Left renal pelvis (tissue), 4 donors: ENCODE results near the gene DNM1. TPM values are rescaled to one million over a fixed set of nuclear protein-coding genes. Genes with fewer than 3 reads are reported as not detected.

Source experiments
- DNase-seq, 4 donors: peaks; one replicate each; pipeline ENCODE4 v3.0.0-alpha.2; 2013; ENCODE audit warnings: low read depth in 4 of 4, low spot score in 3 of 4
- polyA plus RNA-seq, 4 donors: library from polyadenylated mRNA; unstranded; fragments of 120-200 nt; gene quantifications; one replicate each; pipeline ENCODE4 v1.2.1, GENCODE V29; 2013; ENCODE audit not compliant: insufficient read length in 4 of 4

DNM1 gene
- polyA plus RNA-seq, 4 donors = 47.8 to 204 (median 102) TPM

- DNase-seq = no peak
These were observed 750 bp downstream of the DNM1 start for GRCh38 chr9:128203707-128204551.

DNA sequence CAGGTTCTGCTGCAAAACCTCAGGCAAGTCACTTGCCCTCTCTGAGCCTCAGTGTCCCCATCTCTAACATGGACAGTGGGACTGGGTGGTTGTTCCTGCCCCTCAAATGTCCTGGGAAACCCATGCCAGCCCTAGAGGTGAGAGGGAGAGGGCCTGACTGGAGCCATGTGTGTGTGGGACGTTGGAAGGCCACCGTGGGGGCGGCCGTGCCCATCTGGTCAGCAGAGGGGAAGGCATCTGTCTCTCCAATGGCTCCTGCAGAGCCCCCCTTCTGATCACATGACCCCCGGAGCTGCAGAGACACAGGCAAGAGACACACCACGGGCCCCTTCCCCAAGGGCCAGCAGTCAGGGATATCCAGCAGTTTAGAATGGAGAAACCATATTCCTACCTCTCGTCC is 1.7 kb downstream of the DNM1 start:
- DNase-seq = no peak

GRCh38 chr9:128205296-128205944 is 2.2 kb downstream of the DNM1 start:
- no peak for DNase-seq

- no peak for DNase-seq
These were observed 3.3 kb downstream of the DNM1 start for GRCh38 chr9:128206484-128206883.

GRCh38 chr9:128206916-128207910 is 4.0 kb downstream of the DNM1 start:
- no peak for DNase-seq

DNA sequence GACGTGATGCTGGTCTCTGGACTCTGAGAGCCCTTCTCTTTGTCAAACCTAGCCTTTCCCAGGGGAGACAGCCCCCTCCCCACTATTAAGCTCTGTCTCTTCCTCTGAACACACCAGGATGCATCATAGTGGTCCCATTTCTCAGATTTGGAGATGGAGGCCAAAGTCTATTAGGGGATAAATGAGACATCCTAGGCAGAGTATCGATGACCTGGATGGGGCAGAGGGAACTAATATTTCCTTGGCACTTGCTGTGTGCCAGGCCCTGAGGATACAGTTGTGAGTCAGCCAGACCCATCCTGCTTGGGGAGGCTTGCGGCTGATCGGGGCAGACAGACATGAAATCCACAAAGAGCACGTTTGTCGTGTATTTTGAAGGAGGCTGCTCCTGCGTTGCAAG is 5.2 kb downstream of the DNM1 start:
- no peak for DNase-seq

- no peak for DNase-seq
These were observed 5.9 kb downstream of the DNM1 start for GRCh38 chr9:128208946-128209669.

- DNase-seq = no peak
These were observed 8.2 kb downstream of the DNM1 start for GRCh38 chr9:128211186-128211980.

DNA sequence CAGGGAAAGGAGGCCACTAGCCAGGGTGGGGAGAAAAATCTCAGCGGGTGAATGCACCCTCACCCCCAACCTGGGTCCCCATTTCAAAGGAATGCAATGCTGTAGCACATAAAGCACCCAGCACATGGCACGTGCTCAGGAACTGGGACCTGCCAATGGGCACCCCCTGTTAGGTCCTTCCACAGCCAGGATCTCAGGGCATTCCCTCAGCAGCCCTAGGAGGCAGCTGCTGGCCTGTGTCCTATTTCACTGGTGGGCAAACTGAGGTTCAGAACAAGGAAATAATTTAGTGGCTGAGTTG is 8.8 kb downstream of the DNM1 start:
- no peak for DNase-seq

GRCh38 chr9:128213746-128214497 is 10.7 kb downstream of the DNM1 start:
- DNase-seq = no peak

- DNase-seq = no peak
These were observed 11.7 kb downstream of the DNM1 start for GRCh38 chr9:128214571-128215490.

DNA sequence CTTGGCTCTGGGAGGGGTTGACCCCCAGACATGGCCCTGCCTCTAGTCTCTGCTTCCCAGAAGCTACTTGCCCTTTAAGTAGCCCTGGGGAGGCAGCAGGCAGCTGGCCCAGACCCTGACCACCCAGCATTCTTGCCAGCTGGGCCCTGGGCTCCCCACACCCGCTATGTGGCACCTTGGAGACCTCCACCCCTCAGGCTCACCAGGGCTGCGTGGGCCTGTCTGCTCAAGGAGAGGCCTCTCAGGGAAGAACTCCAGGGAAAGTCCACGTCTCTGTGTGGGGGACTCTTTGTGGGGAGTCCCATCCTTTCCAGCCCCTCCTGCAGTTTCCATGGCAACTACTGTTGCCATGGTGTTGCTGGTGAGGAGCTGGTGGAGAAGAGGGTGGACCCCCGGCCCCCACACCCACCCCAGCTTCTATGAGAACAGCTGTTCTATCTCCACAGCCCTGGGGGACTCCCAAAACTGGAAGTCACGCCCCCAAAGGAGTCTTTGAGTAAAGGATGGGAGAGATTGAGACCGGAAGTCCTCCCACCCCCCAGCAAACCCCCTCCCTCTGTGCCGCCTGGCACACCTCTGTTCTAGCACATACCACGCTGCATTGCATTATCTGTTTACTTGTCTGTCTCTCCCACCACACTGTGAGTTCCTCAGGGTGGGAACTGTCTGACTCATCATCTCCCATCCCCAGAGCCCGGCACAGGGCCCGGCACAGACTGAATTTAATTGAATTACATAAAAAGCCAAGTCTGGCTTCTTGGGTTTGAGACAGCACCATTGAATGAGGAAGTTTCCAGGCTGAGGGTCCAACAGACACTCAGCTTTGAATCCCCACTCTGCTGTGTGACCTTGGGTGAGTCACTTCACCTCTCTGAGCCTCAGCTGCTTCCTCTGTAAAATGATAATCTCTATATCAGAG is 12.6 kb downstream of the DNM1 start:
- DNase-seq = no peak

GRCh38 chr9:128216781-128217553 is 13.8 kb downstream of the DNM1 start:
- DNase-seq = no peak

- no peak for DNase-seq
These were observed 15.0 kb downstream of the DNM1 start for GRCh38 chr9:128218172-128218517.

GRCh38 chr9:128218518-128219389 is 15.6 kb downstream of the DNM1 start:
- peak; percentile 79 to 87 (median 82) for DNase-seq
